ENCODE results near the gene FUT2. TPM values are rescaled to one million over a fixed set of nuclear protein-coding genes. Genes with fewer than 3 reads are reported as not detected.

The FUT2 gene
- total RNA-seq, 4 donors from 2014 or later, result 0.44 TPM; not detected in 3

GRCh38 chr19:48664476-48664875 lies 31.3 kb upstream of the FUT2 start:
- H3K27me3 ChIP-seq, result no peaks in the 10 kb centered on the region
- WGBS, 2 donors, result 79 to 87% methylated on average over 14 of the region's 14 CpGs
- H3K4me3 ChIP-seq, result no peak overlapping the region
- H3K9me3 ChIP-seq, result no peaks in the 10 kb centered on the region
- H3K36me3 ChIP-seq, result no peaks in the 10 kb centered on the region
- TF ChIP-seq EP300 (IDR thresholded peaks at IDR 0.05), result no peak
- no peak for TF ChIP-seq CTCF (IDR thresholded peaks at IDR 0.05)
- TF ChIP-seq POLR2A (IDR thresholded peaks at IDR 0.05), result no peak
- H3K27ac ChIP-seq, result no peak overlapping the region
- peaks cover 0 to 16% (median 2%) of the 10 kb centered on the region in 4 donors for H3K4me1 ChIP-seq
- no peak for DNase-seq (ENCODE audit: low spot score in 2 of 2)

GRCh38 chr19:48665786-48666185 lies 30.0 kb upstream of the FUT2 start:
- Histone ChIP-seq H3K27me3 (no peaks in the 10 kb centered on the region), H3K4me3 (no peak overlapping the region), H3K36me3 (no peaks in the 10 kb centered on the region), H3K9me3 (no peaks in the 10 kb centered on the region), H3K27ac (no peak overlapping the region), H3K4me1 (peaks cover 0 to 8% (median 2%) of the 10 kb centered on the region in 4 donors)
- 82 to 88% methylated on average over 6 of the region's 6 CpGs for WGBS, 2 donors
- no peak for DNase-seq (ENCODE audit: low spot score in 2 of 2)
- no peak for TF ChIP-seq CTCF (IDR thresholded peaks at IDR 0.05)
- TF ChIP-seq EP300 (IDR thresholded peaks at IDR 0.05), result no peak
- TF ChIP-seq POLR2A (IDR thresholded peaks at IDR 0.05), result no peak

- DNase-seq (ENCODE audit: low spot score in 2 of 2), result no peak
- 50 to 88% methylated on average over 1 to 3 of the region's 3 CpGs for WGBS, 2 donors
- no peak overlapping the region for H3K27ac ChIP-seq
These were observed 27.4 kb upstream of the FUT2 start for GRCh38 chr19:48668332-48668731.

GRCh38 chr19:48668761-48669160 lies 27.0 kb upstream of the FUT2 start:
- no peaks in the 10 kb centered on the region for H3K27me3 ChIP-seq
- TF ChIP-seq POLR2A (IDR thresholded peaks at IDR 0.05) (no peak), EP300 (IDR thresholded peaks at IDR 0.05) (no peak), CTCF (IDR thresholded peaks at IDR 0.05) (no peak)
- WGBS, 2 donors, result 96 to 97% methylated on average over 2 of the region's 2 CpGs

More at GRCh38 chr19:48668332-48668731, 27.4 kb upstream of the FUT2 start:
- H3K27me3 ChIP-seq, result no peaks in the 10 kb centered on the region
- no peaks in the 10 kb centered on the region for H3K36me3 ChIP-seq
- H3K9me3 ChIP-seq, result no peaks in the 10 kb centered on the region
- no peak overlapping the region for H3K4me3 ChIP-seq
- H3K4me1 ChIP-seq, result no peaks in the 10 kb centered on the region
- TF ChIP-seq CTCF (IDR thresholded peaks at IDR 0.05), result no peak
- TF ChIP-seq EP300 (IDR thresholded peaks at IDR 0.05), result no peak
- no peak for TF ChIP-seq POLR2A (IDR thresholded peaks at IDR 0.05)

GRCh38 chr19:48669903-48670668 lies 25.7 kb upstream of the FUT2 start:
- no peak for DNase-seq (ENCODE audit: low spot score in 2 of 2)
- Histone ChIP-seq H3K4me3 (no peak overlapping the region), H3K4me1 (peaks cover 0 to 2% (median 0%) of the 10 kb centered on the region in 4 donors), H3K27ac (no peak overlapping the region), H3K27me3 (no peaks in the 10 kb centered on the region), H3K9me3 (no peaks in the 10 kb centered on the region), H3K36me3 (no peaks in the 10 kb centered on the region)
- no peak for TF ChIP-seq POLR2A (IDR thresholded peaks at IDR 0.05)
- TF ChIP-seq EP300 (IDR thresholded peaks at IDR 0.05), result no peak
- no peak for TF ChIP-seq CTCF (IDR thresholded peaks at IDR 0.05)
- WGBS, 2 donors, result 92 to 93% methylated on average over 11 to 25 of the region's 26 CpGs

More at GRCh38 chr19:48668761-48669160, 27.0 kb upstream of the FUT2 start:
- Histone ChIP-seq H3K4me1 (no peaks in the 10 kb centered on the region), H3K9me3 (no peaks in the 10 kb centered on the region), H3K4me3 (no peak overlapping the region), H3K36me3 (no peaks in the 10 kb centered on the region), H3K27ac (no peak overlapping the region)
- DNase-seq (ENCODE audit: low spot score in 2 of 2), result no peak
